C1 segment of cervical spinal cord (tissue), 14 donors: ENCODE measurements around the gene SLMAP.
A peak's percentile ranks its signal among the peaks of the same experiment; 100 is the strongest.

Source experiments
- DNase-seq, 14 donors: peaks; one replicate each; lab custom pipeline; 2025; lab: John Stamatoyannopoulos, UW

The SLMAP gene

GRCh38 chr3:57753016-57753415, 3.1 kb upstream of the SLMAP start:
- DNase-seq, result no peak

DNA sequence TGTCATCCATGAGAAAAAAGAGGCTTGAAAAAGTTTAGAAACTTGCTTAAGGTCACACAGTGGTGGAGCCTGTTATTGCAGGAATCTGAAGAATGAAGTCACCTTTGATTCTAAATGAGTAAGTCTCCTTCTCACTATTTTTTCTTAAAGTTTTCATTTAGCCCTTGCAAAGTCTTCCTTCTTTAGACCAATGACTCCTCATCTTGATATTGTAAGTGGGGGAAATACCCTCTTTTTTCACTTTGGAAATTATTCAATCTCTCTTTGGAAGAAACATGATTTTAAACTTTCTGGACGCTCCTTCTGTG, 787 bp upstream of the SLMAP start:
- no peak for DNase-seq

DNA sequence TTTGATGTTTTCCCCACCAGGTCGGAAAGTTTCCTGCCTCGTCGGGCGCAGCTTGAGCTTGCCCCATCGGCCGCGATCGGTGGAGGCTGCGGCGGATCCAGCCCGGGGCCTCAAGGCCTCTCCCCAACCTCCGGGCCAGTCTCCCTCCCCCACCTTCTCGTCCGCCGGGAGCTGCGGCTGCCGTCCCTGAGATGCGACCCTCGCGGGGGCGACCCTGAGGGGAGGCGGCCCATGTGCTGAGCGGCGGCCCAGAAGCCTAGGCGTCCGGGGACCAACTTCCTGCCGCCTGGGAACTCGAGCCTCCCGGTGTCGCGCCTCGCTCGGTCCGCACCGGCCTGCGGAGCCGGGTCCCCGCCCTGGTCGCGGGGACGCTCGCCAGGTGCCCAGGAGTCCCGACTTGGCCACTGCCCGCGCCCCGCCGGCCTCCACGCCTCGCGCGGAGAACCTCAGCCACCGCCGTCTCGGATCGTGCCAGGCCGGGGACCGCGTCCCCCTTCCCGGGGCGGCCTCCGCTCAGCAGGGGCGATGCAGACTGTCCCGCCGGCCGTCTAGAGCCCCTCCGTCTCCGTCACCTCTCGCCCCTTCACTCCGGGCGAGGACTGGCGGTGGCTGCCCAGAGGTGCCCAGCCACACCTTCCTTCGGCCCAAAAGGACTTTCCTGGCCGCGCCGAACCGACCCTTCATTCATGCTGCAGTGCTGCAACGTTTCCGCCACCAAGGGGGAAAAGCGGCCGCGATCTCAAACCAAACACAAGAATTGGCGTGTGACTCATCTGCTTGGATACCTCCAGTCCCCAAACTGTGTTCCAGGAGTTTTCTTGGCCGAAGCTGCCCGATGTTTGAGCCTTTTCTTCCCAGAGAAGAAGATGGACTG, 656 bp downstream of the SLMAP start:
- DNase-seq, result peak in 8 of 14 donors; percentile 22 to 72 (median 52)

GRCh38 chr3:57757642-57758297, 1.7 kb downstream of the SLMAP start:
- peak in 1 of 14 donors; percentile 1 for DNase-seq

DNA sequence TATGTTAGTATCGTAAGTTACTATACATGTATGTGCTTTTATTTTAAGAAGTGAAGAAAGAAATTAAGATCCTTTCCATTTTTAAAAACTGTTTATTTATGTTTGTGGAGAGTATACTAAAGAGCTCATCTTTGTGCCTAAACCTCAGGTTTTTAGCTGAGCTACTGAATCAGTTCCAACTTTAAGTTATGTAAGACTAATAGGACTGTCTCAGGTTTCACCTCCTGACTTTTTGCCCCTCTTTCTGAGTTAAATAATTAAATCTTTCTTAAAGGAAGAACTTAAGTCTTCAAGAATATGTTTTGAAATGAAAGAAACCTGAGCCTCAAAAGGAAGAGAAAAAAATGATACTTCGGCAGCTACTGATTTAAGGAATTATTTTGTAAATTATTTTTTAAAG, 2.6 kb downstream of the SLMAP start:
- DNase-seq, result no peak

DNA sequence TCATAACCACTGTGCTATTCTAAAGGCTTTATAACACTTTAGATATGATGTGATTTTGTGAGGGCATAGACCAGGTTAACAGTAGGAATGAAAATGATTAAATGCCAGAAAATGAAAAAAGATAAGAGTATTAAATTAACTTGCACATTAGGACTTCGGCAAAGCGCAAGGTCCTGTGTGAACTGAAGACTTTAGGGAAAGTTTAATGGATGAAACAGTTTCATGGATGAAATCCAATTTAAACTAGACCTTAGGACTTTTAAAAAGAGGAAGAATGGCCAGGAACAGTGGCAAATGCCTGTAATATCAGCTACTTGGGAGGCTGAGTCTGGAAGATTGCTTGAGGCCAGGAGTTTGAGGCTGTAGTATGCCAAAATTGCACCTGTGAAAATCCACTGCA, 8.7 kb downstream of the SLMAP start:
- DNase-seq, result no peak

GRCh38 chr3:57768595-57768994, 12.5 kb downstream of the SLMAP start:
- DNase-seq, result no peak

- no peak for DNase-seq
Measured at GRCh38 chr3:57770009-57770827, 14.1 kb downstream of the SLMAP start.

- DNase-seq, result no peak
Measured at GRCh38 chr3:57772251-57772650, 16.1 kb downstream of the SLMAP start.

DNA sequence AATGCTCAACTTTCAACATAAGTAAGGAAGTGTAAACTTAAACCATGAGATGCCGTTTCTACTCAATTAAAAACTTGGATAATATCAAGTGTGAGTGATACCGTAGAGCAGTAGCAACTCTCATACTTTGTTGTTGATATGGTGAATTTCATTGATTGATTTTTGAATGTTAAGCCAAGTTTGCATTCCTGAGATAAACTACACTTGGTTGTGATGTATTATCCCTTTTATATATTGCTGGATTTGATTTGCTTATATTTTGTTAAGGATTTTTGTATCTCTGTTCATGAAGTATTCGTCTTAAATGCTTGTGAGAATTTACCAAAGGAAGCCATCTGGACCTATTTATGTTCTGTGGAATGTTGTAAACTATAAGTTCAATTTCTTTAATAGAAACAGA, 21.7 kb downstream of the SLMAP start:
- no peak for DNase-seq

DNA sequence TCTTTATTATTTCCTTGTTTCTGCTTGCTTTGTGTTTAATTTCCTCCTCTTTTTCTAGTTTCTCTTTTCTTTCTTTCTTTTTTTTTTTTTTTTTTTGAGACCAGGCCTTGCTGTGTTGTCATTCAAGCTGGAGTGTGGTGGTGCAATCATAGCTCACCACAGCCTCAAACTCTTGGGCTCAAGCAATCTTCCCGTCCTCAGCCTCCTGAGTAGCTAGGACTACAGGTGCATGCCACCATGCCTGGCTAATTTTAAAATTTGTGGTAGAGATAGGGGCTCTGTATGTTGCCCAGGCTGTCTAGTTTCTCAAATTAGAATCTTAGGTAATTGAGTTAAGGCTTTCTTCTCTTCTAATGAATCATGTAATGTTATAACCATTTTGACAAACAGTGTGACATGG, 22.4 kb downstream of the SLMAP start:
- no peak for DNase-seq

DNA sequence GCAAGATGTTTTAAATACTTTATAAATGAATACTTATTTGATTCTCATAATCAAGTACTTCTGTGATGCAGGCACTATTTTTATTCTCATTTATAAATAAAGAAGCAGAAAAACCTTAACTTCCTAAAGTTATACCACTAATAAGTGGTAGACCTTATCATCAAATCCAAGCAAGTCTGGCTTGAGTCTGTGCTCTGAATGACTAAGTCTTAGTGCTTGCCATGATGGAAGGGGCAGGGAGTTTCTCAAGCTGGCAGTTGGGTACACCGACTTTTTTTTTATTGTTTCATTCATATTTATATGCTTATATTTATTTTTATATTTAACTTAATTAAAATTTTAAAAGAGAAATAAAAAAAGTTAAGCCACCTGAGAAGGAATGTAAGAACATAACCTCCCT, 23.6 kb downstream of the SLMAP start:
- DNase-seq, result no peak

- no peak for DNase-seq
Measured at GRCh38 chr3:57783186-57784088, 27.3 kb downstream of the SLMAP start.

DNA sequence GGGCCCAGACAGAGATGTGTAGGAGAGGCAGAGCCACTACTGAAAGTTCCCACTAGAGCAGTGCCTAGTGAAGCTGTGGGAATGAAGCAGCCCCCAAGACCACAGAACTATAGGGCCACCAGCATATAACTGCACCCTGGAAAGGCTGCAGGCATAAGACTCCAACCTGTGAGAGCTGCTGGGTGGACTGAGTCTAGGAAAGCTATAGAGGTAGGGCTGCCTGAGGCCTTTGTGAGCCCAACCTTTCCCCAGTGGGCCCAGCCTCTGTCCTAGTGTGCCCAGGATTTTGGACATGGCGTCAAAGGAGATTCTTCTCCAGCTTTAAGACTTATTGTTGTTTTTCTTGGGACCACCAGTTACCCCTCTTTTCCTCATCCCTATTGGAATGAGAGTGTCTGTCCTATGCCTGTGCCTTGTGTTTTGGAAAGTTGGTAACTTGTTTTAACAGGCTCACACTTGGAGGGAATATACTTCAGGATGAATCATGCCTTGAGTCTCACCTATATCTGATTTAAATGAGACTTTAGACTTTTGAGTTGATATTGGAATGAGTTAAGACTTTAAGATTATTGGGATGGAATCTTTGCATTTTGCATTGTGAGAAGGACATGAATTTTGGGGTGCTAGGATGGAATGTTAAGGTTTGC, 28.1 kb downstream of the SLMAP start:
- DNase-seq, result no peak

DNA sequence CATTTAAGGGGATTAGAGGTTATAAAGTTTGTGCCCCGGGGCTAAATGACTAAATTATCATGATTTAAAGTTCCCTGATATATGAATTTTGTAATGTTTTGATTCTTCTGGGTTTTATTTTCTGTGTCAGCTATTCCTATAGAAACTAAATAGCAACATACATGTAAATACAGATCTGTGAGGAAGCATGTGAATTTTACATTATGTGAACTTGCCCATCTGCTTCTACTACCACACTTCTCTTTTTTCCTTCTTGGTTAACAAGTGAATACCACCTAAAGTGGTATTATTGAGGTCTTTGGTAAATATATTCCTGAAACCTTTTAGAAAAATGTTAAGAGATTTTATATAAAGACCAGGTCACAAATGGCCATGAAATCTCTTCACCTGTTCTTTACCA, 29.3 kb downstream of the SLMAP start:
- DNase-seq, result no peak

GRCh38 chr3:57787867-57788623, 31.9 kb downstream of the SLMAP start:
- DNase-seq, result no peak

- no peak for DNase-seq
Measured at GRCh38 chr3:57788624-57789018, 32.5 kb downstream of the SLMAP start.

DNA sequence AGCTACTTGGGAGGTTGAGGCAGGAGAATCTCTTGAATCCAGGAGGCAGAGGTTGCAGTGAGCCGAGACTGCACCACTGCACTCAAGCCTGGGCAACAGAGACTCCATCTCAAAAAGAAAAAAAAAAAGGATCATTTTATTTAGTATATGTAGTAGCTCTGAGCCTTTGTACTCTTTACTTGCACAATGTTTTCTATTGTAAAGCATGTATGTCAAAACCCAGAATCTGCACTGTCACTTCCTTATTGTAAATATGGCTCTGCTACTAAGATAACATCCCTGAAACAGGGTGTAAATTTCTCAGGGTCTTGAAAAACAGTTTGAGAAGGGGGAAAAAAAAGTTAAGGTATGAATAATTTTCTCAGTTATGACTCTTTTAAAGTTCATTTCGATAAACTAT, 35.1 kb downstream of the SLMAP start:
- DNase-seq, result no peak

DNA sequence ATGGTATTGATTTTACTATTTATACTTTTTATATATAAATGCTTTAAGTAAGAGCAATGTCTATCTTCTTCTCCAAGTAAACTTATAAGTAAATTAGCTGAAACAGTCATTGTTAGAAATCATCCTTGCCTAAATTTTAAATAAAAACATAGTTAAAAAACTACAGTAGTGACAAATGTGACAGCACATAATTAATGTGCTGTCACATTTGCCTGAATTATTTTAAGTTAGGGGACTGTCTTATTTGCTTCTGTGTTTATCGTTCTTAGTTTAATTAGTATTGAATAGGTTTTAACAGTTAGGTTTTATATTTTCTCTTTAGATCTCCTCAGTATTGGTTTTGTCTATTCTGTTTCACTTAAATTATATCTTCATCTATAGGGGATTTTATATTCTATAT, 36.1 kb downstream of the SLMAP start:
- DNase-seq, result no peak

GRCh38 chr3:57793737-57794187, 37.7 kb downstream of the SLMAP start:
- DNase-seq, result no peak
